HG03575 (cell line): ENCODE results near the gene ANKRD44.
A peak's percentile ranks its signal among the peaks of the same experiment; 100 is the strongest.

Source experiments
- ATAC-seq: cut with Tn5 transposase; IDR thresholded peaks from one replicate; pipeline ENCODE4 v1.9.1; 2021; ENCODE audit not compliant: unreplicated experiment, insufficient number of reproducible peaks, low FRiP score; ENCODE audit errors: extremely low read depth

The ANKRD44 gene

GRCh38 chr2:197322724-197323720 is 12.4 kb upstream of the ANKRD44 start:
- no peak for ATAC-seq

GRCh38 chr2:197322143-197322542 is 11.6 kb upstream of the ANKRD44 start:
- ATAC-seq, result no peak

- no peak for ATAC-seq
Measured at GRCh38 chr2:197315371-197315770, 4.8 kb upstream of the ANKRD44 start.

GRCh38 chr2:197312186-197312585 is 1.6 kb upstream of the ANKRD44 start:
- ATAC-seq, result no peak

- no peak for ATAC-seq
Measured at GRCh38 chr2:197311421-197312033, 947 bp upstream of the ANKRD44 start.

- no peak for ATAC-seq
Measured at GRCh38 chr2:197310987-197311420, 424 bp upstream of the ANKRD44 start.

GRCh38 chr2:197309691-197310231 is 819 bp downstream of the ANKRD44 start:
- ATAC-seq, result no peak

GRCh38 chr2:197308996-197309690 is 1.4 kb downstream of the ANKRD44 start:
- ATAC-seq, result no peak

GRCh38 chr2:197308585-197308984 is 2.0 kb downstream of the ANKRD44 start:
- no peak for ATAC-seq

- ATAC-seq, result no peak
Measured at GRCh38 chr2:197307933-197308521, 2.6 kb downstream of the ANKRD44 start.

- no peak for ATAC-seq
Measured at GRCh38 chr2:197307236-197307932, 3.2 kb downstream of the ANKRD44 start.

GRCh38 chr2:197306696-197307040 is 3.9 kb downstream of the ANKRD44 start:
- ATAC-seq, result no peak

GRCh38 chr2:197306024-197306695 is 4.4 kb downstream of the ANKRD44 start:
- ATAC-seq, result no peak

- peak; percentile 21 for ATAC-seq
Measured at GRCh38 chr2:197304556-197305011, 6.0 kb downstream of the ANKRD44 start.

GRCh38 chr2:197300139-197300538 is 10.4 kb downstream of the ANKRD44 start:
- ATAC-seq, result no peak

GRCh38 chr2:197298609-197299008 is 12.0 kb downstream of the ANKRD44 start:
- no peak for ATAC-seq

- ATAC-seq, result no peak
Measured at GRCh38 chr2:197297772-197298318, 12.7 kb downstream of the ANKRD44 start.

- ATAC-seq, result no peak
Measured at GRCh38 chr2:197297266-197297665, 13.3 kb downstream of the ANKRD44 start.
